Body of pancreas (tissue), 4 donors: ENCODE measurements around the gene ZNF709. TPM values are rescaled to one million over a fixed set of nuclear protein-coding genes. Genes with fewer than 3 reads are reported as not detected.
"Not testable (repeated sequence)": the region's sequence is repeated elsewhere in the genome, so short reads cannot be mapped to it uniquely, and the experiment has no call there.

Experiments
- ATAC-seq: fragments of 150-250 bp; one replicate; pipeline ENCODE4 v1.9.1; 2016
- DNase-seq, 4 donors: peaks; one replicate each; pipeline ENCODE4 v3.0.0-alpha.2; 2019
- H3K27ac ChIP-seq, 4 donors: fragments of 200-600 bp; sonication (generic); 1 replicate in 3 of 4; 2 replicates in 1 of 4; pipeline versions ENCODE4 v1.5.1 to v1.6.1; 2016 to 2019; ENCODE audit warnings: mild to moderate bottlenecking in 1 of 4, mixed read lengths in 1 of 4, moderate library complexity in 1 of 4
- H3K27me3 ChIP-seq, 2 donors: fragments of 200-600 bp; sonication (generic); one replicate each; pipeline ENCODE4 v1.6.0; 2016; ENCODE audit warnings: mild to moderate bottlenecking in 1 of 2
- H3K36me3 ChIP-seq, 2 donors: fragments of 200-600 bp; sonication (generic); replicated peaks in 1 of 2; 2 replicates each; pipeline ENCODE4 v1.5.1; 2016; ENCODE audit warnings: low read depth in 2 of 2; ENCODE audit not compliant: insufficient read depth in 1 of 2
- H3K4me1 ChIP-seq: fragments of 200-600 bp; sonication (generic); one replicate; pipeline ENCODE4 v1.6.0; 2016
- H3K4me3 ChIP-seq, 2 donors: fragments of 200-600 bp; sonication (generic); 1 replicate in 1 of 2; 2 replicates in 1 of 2; pipeline ENCODE4 v1.5.1; 2016 to 2019
- H3K9me3 ChIP-seq, 3 donors: fragments of 200-600 bp; sonication (generic); 1 replicate in 2 of 3; 2 replicates in 1 of 3; pipeline ENCODE4 v1.5.1; 2016
- POLR2A ChIP-seq, 3 donors: fragments of 450-650 bp; IDR thresholded peaks; one replicate each; pipeline ENCODE4 v1.6.1; 2016; ENCODE audit warnings: antibody characterized with exemption in 3 of 3, mild to moderate bottlenecking in 2 of 3
- WGBS, 2 donors: methylation state at CpG; one replicate each; pipeline ENCODE4 v1.1.5; 2017; 5-methylcytosine and 5-hydroxymethylcytosine counted together
- intact Hi-C: fragments of 100-400 bp; cut with DNase I; formaldehyde crosslinking; loops from one replicate; pipeline ENCODE4 v1.15.1; 2023
- total RNA-seq, 2 donors: library from RNA; depleted of rRNA; stranded (reverse); fragments of >200 nt; gene quantifications; one replicate each; pipeline ENCODE4 v1.1.0, GENCODE V29; 2016
- TF ChIP-seq, protein P1 (sequence below), 7 experiments: fragments of 450-650 bp in 4 of 7; fragments of 200-600 bp in 3 of 7; sonication (generic) in 3 of 7; IDR thresholded peaks; one replicate each; pipeline ENCODE4 v1.5.1; 2016 to 2019; ENCODE audit warnings: antibody characterized with exemption in 7 of 7

Gene ZNF709
- total RNA-seq, 2 donors from 2014 or later, result 2.3 to 3.1 TPM

DNA sequence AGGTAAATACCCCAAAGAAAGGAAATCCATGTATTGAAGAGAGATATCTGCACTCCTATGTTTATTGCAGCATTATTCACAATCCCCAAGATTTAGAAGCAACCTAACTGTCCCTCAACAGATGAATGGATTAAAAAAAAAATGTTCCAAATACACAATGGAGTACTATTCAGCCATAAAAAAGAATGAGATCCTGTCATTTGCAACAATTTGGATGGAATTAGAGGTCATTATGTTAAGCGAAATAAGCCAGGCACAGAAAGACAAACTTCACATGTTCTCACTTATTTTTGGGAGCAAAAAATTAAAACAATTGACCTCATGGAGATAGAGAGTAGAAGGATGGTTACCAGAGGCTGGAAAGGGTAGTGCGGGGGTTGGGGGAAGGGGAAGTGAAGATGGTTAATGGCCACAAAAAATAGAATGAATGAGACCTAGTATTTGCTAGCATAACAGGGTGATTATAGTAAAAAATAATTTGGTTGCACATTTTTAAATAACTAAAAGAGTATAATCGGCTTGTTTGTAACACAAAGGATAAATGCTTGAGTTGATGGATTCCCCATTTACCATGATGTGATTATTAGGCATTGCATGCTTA lies 9.7 kb upstream of the ZNF709 start:
- no peaks in the 10 kb centered on the region for H3K27me3 ChIP-seq
- no peak overlapping the region for H3K4me3 ChIP-seq
- peak overlapping the region; percentile 88 to 93 (median 90) for H3K27ac ChIP-seq
- ATAC-seq (no peak), DNase-seq (no peak)
- H3K36me3 ChIP-seq, result no peaks in the 10 kb centered on the region
- peaks cover 18% of the 10 kb centered on the region for H3K4me1 ChIP-seq
- TF ChIP-seq, protein P1, sequence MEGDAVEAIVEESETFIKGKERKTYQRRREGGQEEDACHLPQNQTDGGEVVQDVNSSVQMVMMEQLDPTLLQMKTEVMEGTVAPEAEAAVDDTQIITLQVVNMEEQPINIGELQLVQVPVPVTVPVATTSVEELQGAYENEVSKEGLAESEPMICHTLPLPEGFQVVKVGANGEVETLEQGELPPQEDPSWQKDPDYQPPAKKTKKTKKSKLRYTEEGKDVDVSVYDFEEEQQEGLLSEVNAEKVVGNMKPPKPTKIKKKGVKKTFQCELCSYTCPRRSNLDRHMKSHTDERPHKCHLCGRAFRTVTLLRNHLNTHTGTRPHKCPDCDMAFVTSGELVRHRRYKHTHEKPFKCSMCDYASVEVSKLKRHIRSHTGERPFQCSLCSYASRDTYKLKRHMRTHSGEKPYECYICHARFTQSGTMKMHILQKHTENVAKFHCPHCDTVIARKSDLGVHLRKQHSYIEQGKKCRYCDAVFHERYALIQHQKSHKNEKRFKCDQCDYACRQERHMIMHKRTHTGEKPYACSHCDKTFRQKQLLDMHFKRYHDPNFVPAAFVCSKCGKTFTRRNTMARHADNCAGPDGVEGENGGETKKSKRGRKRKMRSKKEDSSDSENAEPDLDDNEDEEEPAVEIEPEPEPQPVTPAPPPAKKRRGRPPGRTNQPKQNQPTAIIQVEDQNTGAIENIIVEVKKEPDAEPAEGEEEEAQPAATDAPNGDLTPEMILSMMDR (IDR thresholded peaks at IDR 0.05), result no peak
- no peak for TF ChIP-seq POLR2A (IDR thresholded peaks at IDR 0.05)
- 95 to 96% methylated on average over 3 of the region's 3 CpGs for WGBS, 2 donors
- H3K9me3 ChIP-seq, result no peaks in the 10 kb centered on the region
- intact Hi-C loops, result no loop called here

DNA sequence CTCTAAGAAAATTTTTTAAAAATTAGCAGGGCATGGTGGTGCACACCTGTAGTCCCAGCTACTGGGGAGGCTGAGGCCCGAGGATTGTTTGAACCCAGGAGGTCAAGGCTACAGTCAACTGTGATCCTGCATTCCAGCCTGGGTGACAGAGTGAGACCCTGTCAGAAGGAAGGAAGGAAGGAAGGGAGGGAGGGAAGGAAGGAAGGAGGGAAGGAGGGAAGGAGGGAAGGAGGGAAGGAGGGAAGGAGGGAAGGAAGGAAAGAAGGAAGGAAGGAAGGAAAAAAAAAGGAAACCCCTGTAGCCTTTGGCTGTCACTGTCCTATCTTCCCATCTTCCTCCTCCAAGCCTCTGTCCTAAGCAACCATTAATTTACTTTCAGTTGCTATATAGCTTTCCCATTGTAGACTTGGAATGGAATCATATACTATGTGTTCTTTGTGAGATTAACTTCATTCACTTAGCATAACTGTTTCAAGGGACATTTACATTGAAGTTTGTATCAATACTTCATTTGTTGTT lies 1.7 kb upstream of the ZNF709 start:
- H3K27me3 ChIP-seq, H3K4me3 ChIP-seq, DNase-seq, H3K9me3 ChIP-seq, H3K27ac ChIP-seq, intact Hi-C loops, ATAC-seq, H3K36me3 ChIP-seq: not testable (repeated sequence)
- 88 to 92% methylated on average over 1 of the region's 1 CpG for WGBS, 2 donors
- peaks cover 14% of the 10 kb centered on the region for H3K4me1 ChIP-seq

DNA sequence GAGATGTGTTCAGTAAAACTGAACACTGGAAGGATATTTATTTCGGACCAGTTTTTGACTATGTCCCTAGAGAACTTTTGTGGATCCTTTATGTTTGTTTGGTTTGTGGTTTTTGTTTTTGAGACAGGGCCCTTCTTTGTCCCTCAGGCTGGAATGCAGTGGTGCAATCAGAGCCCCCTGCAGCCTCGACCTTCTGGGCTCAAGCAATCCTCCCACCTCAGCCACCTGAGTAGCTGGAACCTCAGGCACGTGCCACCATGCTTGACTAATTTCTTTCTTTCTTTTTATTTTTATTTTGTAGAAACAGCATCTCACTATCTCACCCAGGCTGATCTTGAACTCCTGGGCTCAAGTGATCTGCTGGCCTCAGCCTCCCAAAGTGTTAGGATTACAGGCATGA lies 955 bp upstream of the ZNF709 start:
- Histone ChIP-seq H3K27ac (no peak overlapping the region), H3K36me3 (no peaks in the 10 kb centered on the region), H3K9me3 (no peaks in the 10 kb centered on the region), H3K27me3 (no peaks in the 10 kb centered on the region), H3K4me1 (peaks cover 14% of the 10 kb centered on the region), H3K4me3 (no peak overlapping the region)
- ATAC-seq (no peak), DNase-seq (no peak)
- TF ChIP-seq, protein P1 (IDR thresholded peaks at IDR 0.05), result no peak
- TF ChIP-seq POLR2A (IDR thresholded peaks at IDR 0.05), result no peak
- 76 to 79% methylated on average over 3 of the region's 3 CpGs for WGBS, 2 donors
- intact Hi-C loops, result no loop called here

DNA sequence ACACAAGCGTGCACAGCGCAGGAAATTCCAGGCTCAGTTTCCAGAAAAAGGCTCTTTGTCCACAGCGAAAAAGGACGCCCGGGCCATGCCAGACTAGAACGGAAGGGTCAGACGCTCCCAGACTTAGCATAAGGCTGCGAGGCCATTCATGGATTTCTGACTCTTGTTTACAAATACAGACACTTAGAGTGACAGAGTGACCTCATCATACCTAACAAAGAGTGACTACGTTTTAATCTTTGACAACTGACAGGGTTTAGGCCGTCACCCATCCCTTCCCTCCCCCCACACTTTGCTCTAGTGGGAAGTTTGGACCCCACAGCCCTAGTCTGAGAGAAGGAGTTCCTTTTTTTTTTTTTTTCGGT lies 418 bp upstream of the ZNF709 start:
- TF ChIP-seq POLR2A (IDR thresholded peaks at IDR 0.05), result no peak
- TF ChIP-seq, protein P1 (IDR thresholded peaks at IDR 0.05), result no peak
- no peaks in the 10 kb centered on the region for H3K27me3 ChIP-seq
- H3K27ac ChIP-seq, result peak overlapping the region in 3 of 4 donors; percentile 59 to 70 (median 63)

DNA sequence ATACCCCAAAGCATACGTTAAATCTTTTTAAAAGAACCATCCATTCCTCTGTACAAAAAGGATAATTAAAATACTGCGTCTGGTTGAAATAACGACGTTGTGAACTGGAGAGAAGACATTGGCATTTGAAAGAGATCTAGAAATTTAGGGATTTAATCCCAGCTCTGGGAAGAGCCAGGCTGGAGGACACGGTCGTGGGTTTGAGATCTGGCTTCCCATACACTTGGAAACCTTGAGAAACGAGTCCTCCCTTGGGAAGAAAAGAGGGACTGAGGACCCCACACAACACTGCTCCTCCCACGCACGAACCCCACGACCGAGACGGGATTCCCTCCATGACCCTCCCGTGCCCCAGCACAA lies 625 bp downstream of the ZNF709 start:
- intact Hi-C loops, result no loop called here
- no peak for TF ChIP-seq POLR2A (IDR thresholded peaks at IDR 0.05)
- TF ChIP-seq, protein P1 (IDR thresholded peaks at IDR 0.05), result no peak

More for the DNA sequence above, 418 bp upstream of the ZNF709 start:
- H3K4me3 ChIP-seq, result peak overlapping the region; percentile 60 to 99
- intact Hi-C loops, result no loop called here
- WGBS, 2 donors, result 0 to 1% methylated on average over 11 of the region's 11 CpGs
- DNase-seq (no peak), ATAC-seq (peak; percentile 43)
- peaks cover 14% of the 10 kb centered on the region for H3K4me1 ChIP-seq
- H3K36me3 ChIP-seq, result no peaks in the 10 kb centered on the region
- no peaks in the 10 kb centered on the region for H3K9me3 ChIP-seq

More for the DNA sequence above, 625 bp downstream of the ZNF709 start:
- ATAC-seq (no peak), DNase-seq (no peak)
- Histone ChIP-seq H3K27ac (peak overlapping the region; percentile 58 to 70 (median 61)), H3K36me3 (no peaks in the 10 kb centered on the region), H3K9me3 (no peaks in the 10 kb centered on the region), H3K4me1 (peaks cover 16% of the 10 kb centered on the region), H3K4me3 (peak overlapping the region; percentile 60 to 99), H3K27me3 (no peaks in the 10 kb centered on the region)
- 0 to 2% methylated on average over 12 to 13 of the region's 13 CpGs for WGBS, 2 donors
